NCI-H446 treated with DMSO at 0.1 percent for 48 hours (cell line): Measurements from ENCODE around the gene ANO4.
"Not testable (repeated sequence)": the region's sequence is repeated elsewhere in the genome, so short reads cannot be mapped to it uniquely, and the experiment has no call there.

Experiments used
- DNase-seq: peaks from one replicate; lab custom pipeline; 2025; lab: John Stamatoyannopoulos, UW

ANO4 gene

DNA sequence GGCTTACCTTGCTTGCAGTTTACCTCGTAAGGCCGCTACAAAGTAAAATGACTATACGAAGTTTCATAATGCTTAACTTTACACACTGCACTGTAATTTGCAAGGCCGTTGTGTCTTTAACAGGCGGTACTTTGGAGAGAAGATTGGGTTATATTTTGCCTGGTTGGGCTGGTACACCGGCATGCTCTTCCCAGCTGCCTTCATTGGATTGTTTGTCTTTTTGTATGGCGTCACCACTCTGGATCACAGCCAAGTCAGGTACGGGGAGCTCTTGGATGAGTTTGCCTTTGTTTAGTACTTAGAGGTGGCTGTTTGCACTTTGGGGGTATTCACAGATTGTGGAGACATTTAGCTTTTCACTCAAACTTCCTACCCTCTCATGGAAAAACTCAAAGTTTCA lies 247.6 kb downstream of the ANO4 start:
- DNase-seq, result no peak

GRCh38 chr12:101044512-101045059 lies 250.0 kb downstream of the ANO4 start:
- no peak for DNase-seq

GRCh38 chr12:101045486-101046464 lies 251.2 kb downstream of the ANO4 start:
- no peak for DNase-seq

- no peak for DNase-seq
These were observed 253.1 kb downstream of the ANO4 start for GRCh38 chr12:101047652-101048051.

DNA sequence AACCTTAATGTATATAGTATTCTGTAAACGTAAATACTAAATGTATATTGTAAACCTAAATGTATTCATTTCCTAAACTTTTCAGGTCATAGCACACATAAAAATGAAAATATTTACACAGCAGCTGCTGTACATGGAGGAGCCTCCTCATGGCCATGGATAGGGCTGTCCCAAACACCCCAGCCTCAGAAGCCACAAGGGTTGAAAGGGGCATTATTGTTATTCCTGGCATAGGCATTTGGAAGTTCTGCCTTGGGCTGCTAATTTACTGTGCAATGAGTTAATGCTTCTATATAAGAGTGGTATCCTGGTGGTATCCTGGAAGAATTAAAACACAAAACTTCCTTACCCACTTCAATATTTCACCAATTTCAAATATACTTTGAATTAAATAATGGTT lies 256.1 kb downstream of the ANO4 start:
- DNase-seq, result no peak

- DNase-seq, result no peak
These were observed 256.6 kb downstream of the ANO4 start for GRCh38 chr12:101051151-101051550.

DNA sequence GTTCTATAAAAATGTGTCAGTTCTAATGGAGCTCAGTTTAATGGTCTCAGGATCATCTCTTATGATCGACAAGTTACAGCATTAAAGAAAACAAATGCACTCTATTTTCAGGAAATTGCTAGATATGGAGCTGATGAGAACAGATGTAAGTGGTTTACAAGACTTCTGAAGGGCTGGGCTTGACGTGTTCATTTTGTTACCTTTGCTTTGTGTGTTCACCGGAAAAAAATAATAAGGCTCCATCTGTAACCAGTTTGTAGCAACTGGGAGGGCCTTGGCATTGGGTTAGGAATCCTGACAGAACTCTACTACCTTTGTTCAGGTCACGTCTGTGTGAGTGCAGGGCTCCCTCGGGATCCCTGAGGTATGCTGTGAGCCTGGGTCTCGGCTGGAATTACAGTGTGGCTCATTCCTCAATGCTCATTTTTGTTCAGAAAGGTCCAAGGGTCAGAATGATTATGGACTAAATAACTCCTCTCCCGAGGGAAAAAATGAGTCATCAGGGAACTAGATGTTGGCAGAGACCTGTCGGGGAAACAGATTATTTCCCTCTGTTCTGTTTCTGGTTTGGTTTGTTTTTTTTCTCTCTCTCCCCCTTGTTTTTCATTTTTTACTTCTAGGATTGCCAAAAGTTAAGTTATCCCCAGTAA lies 257.4 kb downstream of the ANO4 start:
- DNase-seq, result peak; percentile 58

DNA sequence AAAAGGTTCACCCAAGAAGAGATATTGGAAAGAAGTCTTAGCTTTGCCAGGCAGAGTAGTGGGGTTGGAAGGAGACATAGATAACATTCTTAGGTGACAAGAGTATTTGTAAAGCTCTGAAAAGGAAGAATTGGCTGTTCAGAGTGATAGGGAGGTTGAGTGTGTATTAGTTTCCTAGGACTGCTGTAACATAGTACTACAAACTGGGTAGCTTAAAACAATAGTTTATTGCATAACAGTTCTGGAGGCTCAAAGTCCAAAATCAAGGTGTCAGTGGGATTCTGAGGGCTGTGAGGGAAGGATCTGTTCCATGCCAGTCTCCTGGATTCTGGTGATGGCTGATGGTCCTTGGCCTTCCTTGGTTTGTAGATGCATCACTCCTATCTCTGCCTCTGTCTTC lies 258.6 kb downstream of the ANO4 start:
- no peak for DNase-seq

- no peak for DNase-seq
These were observed 261.4 kb downstream of the ANO4 start for GRCh38 chr12:101055940-101056339.

DNA sequence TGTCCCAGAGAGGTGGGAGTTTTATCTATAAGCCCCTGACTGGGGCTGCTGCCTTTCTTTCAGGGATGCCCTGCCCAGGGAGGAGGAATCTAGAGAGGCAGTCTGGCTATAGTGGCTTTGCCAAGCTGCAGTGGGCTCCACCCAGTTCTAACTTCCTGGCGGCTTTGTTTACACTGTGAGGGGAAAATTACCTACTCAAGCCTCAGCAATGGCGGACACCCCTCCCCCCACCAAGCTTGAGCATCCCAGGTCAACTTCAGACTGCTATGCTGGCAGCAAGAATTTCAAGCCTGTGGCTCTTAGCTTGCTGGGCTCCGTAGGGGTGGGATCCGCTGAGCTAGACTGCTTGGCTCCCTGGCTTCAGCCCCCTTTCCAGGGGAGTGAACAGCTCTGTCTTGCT lies 267.9 kb downstream of the ANO4 start:
- DNase-seq, result not testable (repeated sequence)

DNA sequence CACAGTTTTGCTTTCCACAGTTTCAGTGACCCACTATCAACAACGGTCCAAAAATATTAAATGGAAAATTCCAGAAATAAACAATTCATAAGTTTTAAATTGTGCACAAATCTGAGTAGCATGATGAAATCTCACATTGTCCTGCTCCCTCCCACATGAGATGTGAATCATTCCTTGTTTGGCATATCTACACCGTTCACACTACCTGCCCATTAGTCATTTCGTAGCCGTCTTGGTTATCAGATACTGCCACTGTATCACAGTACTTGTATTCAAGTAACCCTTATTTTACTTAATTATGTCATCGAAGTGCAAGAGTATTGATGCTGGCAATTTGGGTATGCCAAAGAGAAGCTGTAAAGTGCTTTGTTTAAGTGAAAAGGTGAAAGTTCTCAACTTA lies 270.1 kb downstream of the ANO4 start:
- no peak for DNase-seq

GRCh38 chr12:101066489-101066888 lies 271.9 kb downstream of the ANO4 start:
- DNase-seq, result no peak

GRCh38 chr12:101068402-101068801 lies 273.8 kb downstream of the ANO4 start:
- no peak for DNase-seq

- no peak for DNase-seq
These were observed 274.3 kb downstream of the ANO4 start for GRCh38 chr12:101068836-101069235.

DNA sequence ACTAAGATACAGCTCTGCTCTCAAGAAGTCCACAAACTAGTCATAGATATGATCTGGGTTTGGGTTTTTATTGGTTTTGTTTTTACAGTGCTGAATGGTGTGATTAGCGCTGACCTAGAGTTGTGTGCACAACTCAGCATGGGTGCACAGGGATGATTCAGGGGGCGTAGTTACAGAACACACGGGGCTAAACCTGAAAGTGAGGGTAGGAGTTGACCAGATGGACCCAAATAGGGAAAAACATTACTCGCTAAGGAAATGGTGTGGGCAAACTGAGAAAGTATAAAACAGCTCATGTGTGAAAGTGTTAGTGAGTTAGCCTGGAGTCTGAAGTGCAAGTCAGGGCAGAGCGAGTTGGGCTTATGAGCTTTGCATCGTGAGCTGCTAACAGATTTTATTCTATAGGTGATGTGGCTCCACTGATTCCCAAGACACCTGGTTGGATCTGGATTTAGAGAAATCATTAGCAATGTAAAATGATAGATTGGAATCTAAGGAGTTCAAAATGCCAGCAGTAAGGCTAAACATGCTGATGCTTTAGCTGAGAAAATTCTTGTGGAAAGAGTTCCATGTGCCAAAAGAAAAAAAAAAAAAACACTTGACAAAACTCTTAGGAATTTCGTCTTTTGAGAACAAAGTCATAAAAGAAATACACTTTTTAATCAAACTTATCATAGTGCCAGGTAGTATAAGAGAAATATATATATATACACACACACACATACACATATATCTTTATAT lies 280.5 kb downstream of the ANO4 start:
- DNase-seq, result no peak

GRCh38 chr12:101076921-101077320 lies 282.3 kb downstream of the ANO4 start:
- DNase-seq, result peak; percentile 78

- DNase-seq, result no peak
These were observed 283.4 kb downstream of the ANO4 start for GRCh38 chr12:101077791-101078528.

DNA sequence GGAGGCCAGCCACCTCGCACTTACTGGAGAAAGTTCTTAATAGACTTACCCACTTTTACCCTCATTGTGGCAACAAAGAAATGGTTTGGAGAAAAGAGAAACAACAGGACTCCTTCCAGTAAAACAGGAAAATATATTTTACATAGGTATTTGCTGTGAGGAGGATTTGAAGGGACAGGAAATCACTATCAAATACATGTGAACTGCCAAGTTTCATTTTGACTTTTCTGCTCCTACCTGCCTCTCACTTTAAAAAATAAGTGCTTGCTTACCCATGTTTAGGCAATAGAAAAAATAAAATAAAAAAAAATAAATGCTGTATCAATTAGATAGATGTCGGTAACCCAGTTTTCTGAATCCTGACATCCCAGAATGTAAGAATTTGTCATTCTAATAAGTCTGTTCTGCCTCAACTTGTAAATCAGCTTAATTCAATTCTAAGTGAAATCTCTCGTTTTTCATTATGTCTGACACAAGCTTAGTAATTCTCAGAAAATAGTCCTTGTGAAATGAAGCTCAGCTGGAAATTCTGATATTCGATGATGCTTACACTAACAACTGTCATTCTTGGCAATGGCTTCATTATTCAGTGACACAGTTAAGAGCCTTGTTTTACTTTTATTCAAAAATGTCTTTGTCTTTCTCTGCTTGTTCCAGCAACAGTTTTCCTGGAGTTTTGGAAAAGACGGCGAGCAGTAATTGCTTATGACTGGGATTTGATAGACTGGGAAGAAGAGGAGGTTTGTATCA lies 284.1 kb downstream of the ANO4 start:
- no peak for DNase-seq

DNA sequence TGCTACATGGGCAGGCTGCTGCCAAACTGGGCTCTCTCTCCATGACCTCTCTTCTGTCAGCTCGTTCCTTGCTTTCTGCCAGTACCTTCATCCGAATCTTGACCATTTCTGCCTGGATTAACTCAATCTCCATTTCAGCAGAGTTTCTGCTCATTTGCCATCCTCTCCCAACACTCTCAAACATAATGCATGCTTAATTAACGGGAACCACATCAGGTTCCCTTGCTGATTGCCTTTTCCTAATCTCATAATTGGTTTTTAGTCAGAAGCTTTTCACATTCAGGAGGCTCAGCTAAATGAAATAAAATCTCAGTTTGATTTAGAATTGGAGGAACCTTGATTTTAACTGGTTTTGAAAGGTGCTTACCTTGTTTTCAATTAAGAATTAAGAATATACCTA lies 288.1 kb downstream of the ANO4 start:
- DNase-seq, result no peak

DNA sequence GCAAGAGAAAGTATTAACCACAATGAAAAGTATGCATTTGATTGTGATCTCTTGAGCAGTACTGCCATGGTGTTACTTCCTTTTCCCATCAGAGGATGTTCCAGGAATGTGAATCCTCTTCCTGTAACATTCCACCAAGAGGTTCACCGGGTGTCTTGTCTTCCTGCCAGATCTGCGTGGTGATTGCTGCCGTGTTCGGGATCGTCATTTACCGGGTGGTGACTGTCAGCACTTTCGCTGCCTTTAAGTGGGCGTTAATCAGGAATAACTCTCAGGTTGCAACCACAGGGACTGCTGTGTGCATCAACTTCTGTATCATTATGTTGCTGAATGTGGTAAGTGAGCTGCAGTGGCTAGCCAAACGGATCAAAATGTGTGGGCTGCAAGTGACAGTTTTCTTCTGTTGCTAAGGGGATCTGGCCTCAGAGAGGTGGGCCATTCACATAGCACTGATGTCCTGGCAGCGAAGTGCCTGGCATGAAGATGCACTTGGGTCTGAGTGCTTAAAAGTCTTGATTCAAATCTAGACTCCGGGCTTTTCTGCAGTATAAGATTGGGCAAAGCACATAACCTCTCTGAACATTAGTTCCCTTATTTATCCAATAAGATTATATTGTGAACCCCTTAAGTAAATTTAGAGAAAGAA lies 292.0 kb downstream of the ANO4 start:
- no peak for DNase-seq
